ENCODE measurements around the gene DNAJC16. TPM values are rescaled to one million over a fixed set of nuclear protein-coding genes. Genes with fewer than 3 reads are reported as not detected.

DNAJC16 gene
- total RNA-seq, 2 donors from 2014 or later, result 11.2 to 14.5 TPM

DNA sequence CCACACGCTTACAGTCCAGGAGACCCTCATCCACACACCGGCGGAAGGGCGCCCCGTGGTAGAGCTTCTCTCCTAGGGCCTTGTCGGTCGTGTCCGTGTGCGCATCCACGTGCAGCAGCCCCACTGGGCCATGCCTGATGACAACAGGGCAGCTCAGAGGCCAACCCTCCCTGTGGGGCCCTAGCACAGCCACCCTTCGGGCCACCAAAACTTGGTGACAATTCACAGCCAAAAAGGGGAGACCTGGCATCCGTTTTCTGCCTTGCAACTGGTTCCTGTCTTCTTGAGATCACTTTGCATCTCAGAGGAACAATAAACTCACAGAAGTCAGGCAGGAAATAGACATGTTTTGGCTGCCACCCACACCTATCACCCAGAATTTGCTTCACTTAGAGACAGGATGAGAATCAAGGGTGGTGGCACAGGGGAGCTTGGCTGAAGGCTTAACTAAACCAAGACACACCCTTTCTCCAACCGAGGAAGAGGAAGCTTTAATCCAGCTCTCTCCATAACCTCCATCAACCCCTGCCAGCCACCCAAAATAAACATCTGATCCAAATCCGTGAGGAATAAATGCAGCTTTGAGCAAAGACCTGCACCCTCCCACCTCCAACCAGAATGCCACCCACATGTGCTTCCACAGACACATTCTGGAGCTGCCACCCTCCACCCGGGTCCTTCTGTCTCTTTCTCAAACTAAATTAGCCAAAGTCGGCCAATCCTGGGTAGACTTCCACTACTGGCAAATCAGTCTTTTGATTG lies 52.5 kb downstream of the DNAJC16 start:
- H3K36me3 ChIP-seq, result no peaks in the 10 kb centered on the region
- H3K27me3 ChIP-seq, result no peaks in the 10 kb centered on the region
- no peak for DNase-seq (ENCODE audit: low spot score)
- no peaks in the 10 kb centered on the region for H3K9me3 ChIP-seq
- H3K27ac ChIP-seq, result no peak overlapping the region
- TF ChIP-seq, protein P1, sequence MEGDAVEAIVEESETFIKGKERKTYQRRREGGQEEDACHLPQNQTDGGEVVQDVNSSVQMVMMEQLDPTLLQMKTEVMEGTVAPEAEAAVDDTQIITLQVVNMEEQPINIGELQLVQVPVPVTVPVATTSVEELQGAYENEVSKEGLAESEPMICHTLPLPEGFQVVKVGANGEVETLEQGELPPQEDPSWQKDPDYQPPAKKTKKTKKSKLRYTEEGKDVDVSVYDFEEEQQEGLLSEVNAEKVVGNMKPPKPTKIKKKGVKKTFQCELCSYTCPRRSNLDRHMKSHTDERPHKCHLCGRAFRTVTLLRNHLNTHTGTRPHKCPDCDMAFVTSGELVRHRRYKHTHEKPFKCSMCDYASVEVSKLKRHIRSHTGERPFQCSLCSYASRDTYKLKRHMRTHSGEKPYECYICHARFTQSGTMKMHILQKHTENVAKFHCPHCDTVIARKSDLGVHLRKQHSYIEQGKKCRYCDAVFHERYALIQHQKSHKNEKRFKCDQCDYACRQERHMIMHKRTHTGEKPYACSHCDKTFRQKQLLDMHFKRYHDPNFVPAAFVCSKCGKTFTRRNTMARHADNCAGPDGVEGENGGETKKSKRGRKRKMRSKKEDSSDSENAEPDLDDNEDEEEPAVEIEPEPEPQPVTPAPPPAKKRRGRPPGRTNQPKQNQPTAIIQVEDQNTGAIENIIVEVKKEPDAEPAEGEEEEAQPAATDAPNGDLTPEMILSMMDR (IDR thresholded peaks at IDR 0.05), result no peak
- peaks cover 0 to 8% of the 10 kb centered on the region in 2 donors for H3K4me1 ChIP-seq
- no peak overlapping the region for H3K4me3 ChIP-seq

DNA sequence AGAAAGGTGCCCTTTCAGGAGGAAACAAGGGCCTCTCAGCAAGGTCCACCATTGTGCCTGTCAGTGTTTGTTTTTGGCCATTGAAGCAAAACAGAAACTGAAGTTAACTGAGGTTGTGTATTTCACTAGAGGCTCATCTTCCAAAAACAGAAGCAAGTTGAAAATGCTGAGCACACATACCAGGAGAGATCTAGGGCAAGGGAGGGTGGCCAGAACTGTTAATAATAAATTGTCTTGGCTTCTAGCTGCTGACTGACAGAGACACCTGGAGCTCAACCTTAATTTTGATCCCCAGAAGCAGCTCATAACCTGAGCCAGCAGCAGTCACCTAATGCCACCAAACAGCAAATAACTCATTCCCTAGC lies 53.0 kb downstream of the DNAJC16 start:
- Histone ChIP-seq H3K27me3 (no peaks in the 10 kb centered on the region), H3K9me3 (no peaks in the 10 kb centered on the region), H3K27ac (no peak overlapping the region), H3K36me3 (no peaks in the 10 kb centered on the region), H3K4me1 (peaks cover 0 to 14% of the 10 kb centered on the region in 2 donors), H3K4me3 (no peak overlapping the region)
- no peak for DNase-seq (ENCODE audit: low spot score)
- TF ChIP-seq, protein P1 (IDR thresholded peaks at IDR 0.05), result no peak

DNA sequence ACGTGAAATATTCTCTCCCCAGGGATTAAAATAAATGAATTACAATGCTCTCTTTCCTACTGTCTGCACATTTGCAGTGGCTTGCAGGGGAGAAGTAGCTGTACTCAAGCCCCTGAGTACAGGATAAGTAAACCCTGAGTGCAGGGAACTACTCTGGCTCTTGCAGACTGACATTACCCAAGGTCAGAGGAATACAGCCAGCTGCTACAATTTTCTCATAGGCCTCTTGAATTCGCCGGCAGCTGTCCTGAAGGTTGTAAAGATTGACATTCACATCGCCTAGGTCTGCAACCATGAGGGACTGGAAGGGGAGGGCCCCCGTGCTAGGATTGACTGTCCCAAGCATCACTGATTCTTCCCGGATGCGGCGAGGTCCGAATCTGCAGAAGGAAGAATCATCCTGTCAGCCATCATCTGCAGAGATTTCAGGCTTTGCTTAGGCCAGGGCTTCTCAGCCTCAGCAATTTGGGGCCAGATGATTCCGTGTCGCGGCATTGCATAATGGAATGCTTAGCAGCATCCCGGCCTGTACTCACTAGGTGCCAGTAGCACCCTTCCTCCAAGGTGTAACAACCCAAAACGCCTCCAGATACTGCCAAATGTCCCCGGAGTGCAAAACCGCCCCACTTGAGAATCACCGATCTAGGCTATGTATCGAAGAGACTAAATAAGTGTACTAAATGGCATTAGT lies 56.5 kb downstream of the DNAJC16 start:
- no peaks in the 10 kb centered on the region for H3K36me3 ChIP-seq
- no peaks in the 10 kb centered on the region for H3K27me3 ChIP-seq
- TF ChIP-seq, protein P1 (IDR thresholded peaks at IDR 0.05), result no peak
- H3K9me3 ChIP-seq, result no peaks in the 10 kb centered on the region
- no peak for DNase-seq (ENCODE audit: low spot score)
- H3K27ac ChIP-seq, result no peak overlapping the region
- no peak overlapping the region for H3K4me3 ChIP-seq
- peaks cover 0 to 19% of the 10 kb centered on the region in 2 donors for H3K4me1 ChIP-seq

DNA sequence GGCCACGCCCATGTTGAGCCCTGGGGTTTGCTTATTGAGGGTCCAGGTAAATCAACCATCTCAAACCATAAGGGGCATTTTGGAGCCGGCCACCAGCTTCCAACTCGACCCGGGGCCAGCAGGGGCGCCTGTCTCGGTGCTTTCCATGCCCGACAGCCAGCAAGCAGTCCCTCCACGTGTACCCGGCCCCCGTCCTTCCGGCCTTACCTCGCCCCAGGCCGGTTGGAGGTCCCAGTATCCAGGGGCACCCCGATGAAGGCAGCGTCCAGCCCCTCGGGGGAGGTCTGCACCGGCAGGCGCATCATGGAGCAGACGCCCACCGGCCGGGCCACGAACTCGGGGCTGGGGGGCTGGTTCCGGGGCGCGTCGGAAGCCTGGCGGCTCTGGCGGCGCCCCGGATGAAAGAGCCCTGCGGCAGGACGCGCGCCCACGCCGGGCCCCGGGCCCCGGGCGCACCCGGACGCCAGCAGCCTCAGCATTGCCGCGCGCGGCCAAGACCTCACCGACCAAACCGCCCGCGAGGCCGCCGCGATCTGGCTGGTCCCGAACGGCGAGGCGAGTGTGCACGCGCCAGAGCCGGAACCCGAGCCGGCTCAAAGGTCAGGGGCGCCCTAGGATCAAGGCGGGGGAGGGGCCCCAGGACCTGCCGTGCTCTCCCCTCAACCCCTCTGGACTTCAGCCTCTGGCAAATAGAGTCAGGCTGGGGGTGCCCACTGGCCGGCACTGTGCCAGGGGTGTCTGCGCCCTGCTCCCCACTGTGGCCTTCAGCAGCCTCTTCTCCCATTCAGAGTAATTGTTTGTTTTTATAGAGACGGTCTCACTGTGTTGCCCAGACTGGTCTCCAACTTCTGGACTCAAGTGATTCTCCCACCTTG lies 58.1 kb downstream of the DNAJC16 start, which contains the start of gene AGMAT:
TSS of gene AGMAT (minus strand) at position 563 of the 875 bp plus-strand sequence. CDS start at position 479, 84 bp downstream.
- peak within 1 kb of the TSS; percentile 34 to 53 for H3K4me3 ChIP-seq
- peaks cover 0 to 12% of the 10 kb centered on the region in 2 donors for H3K4me1 ChIP-seq
- no peaks in the 10 kb centered on the region for H3K9me3 ChIP-seq
- no peaks in the 10 kb centered on the region for H3K36me3 ChIP-seq
- TF ChIP-seq, protein P1 (IDR thresholded peaks at IDR 0.05), result no peak
- no peak within 1 kb of the TSS for H3K27ac ChIP-seq
- DNase-seq (ENCODE audit: low spot score), result no peak
- H3K27me3 ChIP-seq, result no peaks in the 10 kb centered on the region

DNA sequence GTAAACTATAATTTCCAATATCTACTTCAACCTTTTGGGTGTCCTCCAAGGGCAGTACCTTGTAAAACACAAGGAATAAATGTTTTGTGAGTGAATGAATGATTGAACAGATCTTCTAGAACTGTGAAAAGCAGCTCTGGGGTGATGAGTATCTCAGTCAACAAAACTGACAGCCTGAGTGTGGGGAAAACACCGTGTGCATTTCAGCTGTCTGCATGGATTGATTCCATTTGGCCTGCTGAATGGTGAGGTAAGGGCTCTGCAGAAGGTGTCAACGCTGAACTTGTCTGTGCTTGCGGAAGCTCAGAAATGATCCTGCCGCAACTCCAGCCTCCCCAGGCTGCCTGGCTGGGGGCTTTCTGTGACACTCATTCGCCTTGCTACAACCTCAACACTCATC lies 65.6 kb downstream of the DNAJC16 start:
- peaks cover 0 to 8% of the 10 kb centered on the region in 2 donors for H3K4me1 ChIP-seq
- no peaks in the 10 kb centered on the region for H3K9me3 ChIP-seq
- no peaks in the 10 kb centered on the region for H3K27me3 ChIP-seq
- H3K36me3 ChIP-seq, result no peaks in the 10 kb centered on the region
- TF ChIP-seq, protein P1 (IDR thresholded peaks at IDR 0.05), result no peak
- no peak overlapping the region for H3K27ac ChIP-seq
- DNase-seq (ENCODE audit: low spot score), result no peak
- no peak overlapping the region for H3K4me3 ChIP-seq
